ENCODE results near the gene DDIT4L.
"Not testable (repeated sequence)": the region's sequence is repeated elsewhere in the genome, so short reads cannot be mapped to it uniquely, and the experiment has no call there.

Gene DDIT4L

GRCh38 chr4:100189820-100190642 lies at the start of gene DDIT4L:
TSS of gene DDIT4L (minus strand) at chr4:100190468. CDS start at chr4:100189983, 485 bp downstream.
- DNase-seq = peak; percentile 24 to 27

DNA sequence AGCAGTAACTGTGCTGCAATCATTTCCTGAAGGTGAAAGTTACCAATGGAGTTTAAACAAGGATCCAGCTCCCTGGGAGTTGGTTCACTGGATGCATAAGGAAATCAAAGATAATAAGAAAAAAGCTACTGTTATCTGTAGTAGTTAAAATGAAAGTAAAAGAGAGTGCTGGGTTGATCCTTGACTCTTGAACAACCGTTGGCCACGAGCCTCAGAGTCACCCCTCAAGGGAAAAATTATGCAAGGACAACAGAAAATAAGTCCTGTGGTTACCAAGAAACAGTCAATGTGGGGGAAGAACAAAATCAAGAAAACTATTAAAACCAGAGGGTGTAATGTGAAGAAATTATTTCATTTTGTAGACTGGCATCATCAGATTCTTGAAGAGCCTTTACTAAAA lies 49.7 kb upstream of the DDIT4L start:
- no peak for DNase-seq

DNA sequence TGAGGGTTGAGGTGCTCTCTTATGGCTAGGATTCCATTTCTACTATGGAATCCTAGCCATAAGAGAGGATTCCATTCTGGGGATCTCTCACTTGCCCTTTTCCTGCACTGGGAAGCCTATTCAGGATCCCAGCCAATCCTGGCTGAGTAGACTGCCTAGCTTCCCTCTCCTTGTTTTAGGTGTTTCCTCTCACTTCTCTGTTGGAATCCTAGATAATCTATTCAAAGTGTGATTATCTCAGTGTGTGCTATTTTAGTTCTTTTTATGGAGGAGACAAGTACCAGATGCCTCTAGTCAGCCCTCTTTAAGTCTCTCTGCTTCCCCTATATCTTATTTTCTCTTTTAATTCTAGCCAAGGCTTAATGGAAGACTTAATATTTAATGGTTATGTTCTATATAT lies 34.5 kb upstream of the DDIT4L start:
- DNase-seq = no peak

- DNase-seq = no peak
These were observed 33.9 kb upstream of the DDIT4L start for GRCh38 chr4:100224160-100224559.

DNA sequence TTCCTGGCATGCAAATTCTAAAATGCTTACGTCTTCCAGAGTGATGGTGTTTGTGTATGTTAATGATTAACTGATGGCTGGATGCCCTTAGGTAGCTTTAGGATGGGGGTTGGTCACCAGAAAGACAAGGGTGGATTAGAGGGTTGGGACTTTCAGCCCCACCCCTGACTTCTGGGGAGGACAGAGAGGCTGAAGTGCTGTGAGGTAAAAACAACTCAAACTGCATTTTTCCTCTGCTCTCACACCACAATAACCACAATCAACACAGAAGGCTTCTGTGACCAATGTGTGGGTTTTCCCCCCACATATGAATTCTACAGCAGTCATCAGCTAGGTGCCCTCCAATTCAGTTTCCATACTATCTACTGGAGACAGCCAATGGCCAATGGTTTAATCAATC lies 18.7 kb upstream of the DDIT4L start:
- DNase-seq = no peak

GRCh38 chr4:100208459-100208858 lies 18.2 kb upstream of the DDIT4L start:
- no peak for DNase-seq

GRCh38 chr4:100206850-100207249 lies 16.6 kb upstream of the DDIT4L start:
- DNase-seq = no peak

DNA sequence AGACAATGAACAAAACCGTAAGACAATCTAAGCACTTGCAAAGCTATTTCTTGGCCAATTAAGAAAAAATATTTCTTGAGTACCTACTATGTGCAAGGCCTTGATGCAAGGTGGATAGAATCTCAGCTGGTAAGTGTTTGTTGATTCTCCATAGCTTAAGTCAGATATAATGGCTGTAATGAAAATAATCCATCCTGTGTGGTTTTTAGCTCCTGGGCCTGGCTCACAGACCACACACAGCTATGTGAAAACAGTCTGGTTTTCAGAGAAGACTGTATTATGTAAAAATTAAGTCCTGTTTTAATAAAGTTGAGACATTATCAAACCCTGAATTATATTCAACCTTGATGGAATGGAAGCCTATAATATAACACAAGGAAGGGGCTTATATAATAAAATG lies 7.8 kb upstream of the DDIT4L start:
- no peak for DNase-seq

- DNase-seq = not testable (repeated sequence)
These were observed 6.3 kb upstream of the DDIT4L start for GRCh38 chr4:100196388-100197071.

DNA sequence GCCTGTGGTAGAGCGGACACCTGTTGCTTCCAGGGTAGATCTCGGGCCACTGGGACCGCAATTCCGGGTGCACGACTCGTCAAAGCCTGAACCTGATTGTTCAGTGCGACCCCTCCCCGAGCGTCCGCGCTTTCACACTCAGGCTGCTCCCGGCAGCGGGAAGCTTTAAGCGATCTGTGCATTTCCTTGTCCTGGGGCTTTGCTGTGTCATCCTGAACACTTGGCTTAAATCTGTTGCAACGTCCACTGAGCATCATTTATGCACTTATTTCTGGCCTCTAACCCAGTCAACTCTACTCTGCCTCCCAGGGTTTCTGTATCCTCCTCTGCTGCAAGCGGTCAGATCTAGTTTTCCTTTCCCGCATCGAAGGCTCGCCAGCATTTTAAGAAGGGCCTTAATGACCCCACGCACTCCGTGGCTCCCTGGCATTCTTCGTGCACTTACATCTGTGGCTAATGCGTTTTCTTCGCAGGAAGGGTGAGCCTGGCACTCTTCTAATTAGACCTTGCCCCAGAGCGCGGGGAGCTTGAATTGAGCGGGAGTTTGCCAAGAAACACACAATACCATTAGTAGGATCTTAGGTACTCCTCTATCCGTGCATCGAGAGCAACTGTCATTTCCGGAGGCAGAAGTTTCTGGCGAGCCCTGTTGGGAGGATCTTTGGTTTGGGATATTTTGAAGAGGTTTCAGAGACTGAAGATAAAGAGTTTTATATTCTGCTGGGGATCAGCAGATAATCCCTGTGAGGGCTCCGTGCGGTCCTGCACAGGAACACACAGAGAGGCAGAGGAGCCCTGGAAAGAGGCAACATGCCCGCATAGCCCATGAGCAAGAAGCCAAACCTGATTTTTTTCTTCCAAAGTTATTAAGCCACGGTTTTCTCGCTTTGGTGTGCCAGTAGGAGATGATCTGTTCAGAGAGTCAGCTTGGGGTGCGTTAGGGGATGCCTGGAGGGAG lies 654 bp upstream of the DDIT4L start:
- DNase-seq = peak in 1 of 2 experiments; percentile 20

DNA sequence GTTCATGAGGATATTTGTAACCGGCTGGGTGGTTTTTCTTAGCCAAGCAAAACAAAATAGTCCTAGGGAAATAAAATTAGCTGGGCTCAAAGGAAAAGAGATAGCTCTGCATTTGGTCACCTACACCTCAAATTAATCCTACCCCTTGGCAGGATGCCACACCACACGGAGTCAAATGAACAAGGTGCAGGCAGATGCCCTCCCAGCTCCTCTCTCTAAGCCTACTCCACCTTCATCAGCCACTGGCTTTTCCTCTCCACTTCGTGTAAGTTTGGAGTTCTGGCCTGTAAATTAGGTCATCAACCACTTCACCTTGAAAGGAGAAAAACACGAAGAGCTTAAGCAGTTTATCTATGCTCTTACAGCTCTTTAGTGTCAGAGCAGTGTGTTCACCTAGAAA lies 1.4 kb downstream of the DDIT4L start:
- no peak for DNase-seq

- DNase-seq = no peak
These were observed 2.5 kb downstream of the DDIT4L start for GRCh38 chr4:100187781-100188180.

DNA sequence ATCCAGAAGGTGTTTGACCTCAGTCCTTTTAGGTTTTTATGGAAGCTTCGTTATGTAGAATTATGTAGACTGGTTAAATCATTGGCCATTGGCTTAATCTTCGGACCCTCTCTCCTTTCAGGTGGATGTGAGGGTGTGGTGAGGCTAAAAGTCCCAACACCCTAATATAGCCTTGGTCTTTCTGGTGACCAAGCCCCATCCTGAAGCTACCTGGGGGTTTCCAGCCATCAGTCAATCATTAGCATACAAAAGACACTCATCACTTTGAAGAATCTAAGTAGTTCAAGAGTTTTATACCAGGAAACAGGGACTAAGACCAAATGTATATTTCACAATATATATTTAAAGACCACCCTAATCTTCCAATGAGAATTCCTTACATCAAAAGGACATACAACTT lies 5.5 kb downstream of the DDIT4L start:
- no peak for DNase-seq

DNA sequence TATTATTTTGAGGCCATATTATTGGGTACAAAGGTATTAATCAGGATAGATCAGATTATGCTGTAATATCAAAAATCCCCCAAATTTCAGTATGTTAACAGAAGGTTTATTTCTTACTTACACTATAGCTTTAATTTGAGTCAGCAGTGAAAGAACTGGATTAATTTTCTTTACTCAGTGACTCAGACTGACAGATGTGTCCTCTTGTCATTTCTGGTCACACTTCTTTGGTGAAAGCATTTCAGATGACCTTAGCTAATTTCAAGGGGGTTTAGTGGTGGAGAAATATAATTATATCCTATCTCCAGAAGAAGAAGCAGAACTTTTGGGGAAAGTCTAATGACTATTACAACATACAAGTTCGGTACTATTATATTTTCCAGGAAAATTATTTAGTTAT lies 12.4 kb downstream of the DDIT4L start:
- DNase-seq = no peak

GRCh38 chr4:100177126-100177525 lies 13.1 kb downstream of the DDIT4L start:
- DNase-seq = no peak

DNA sequence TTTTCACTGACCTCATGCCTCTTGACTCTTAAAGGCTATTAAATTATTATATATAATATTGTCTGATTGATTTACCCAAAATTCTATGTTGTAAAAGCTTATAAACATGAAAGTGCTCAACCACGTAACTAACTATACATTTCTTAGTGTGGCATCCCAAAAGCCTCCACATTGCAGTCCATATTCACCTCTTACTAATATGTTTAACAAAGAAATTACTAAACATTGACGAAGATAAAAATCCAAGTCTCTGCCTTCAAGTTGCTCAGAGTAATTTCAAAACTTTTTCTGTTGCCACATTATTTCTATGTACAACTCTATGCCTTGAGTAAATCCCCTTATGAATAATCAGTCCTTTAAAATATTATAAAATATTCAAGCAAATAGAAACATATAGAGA lies 14.4 kb downstream of the DDIT4L start:
- DNase-seq = no peak

GRCh38 chr4:100174985-100175383 lies 15.3 kb downstream of the DDIT4L start:
- no peak for DNase-seq

GRCh38 chr4:100170986-100171385 lies 19.3 kb downstream of the DDIT4L start:
- no peak for DNase-seq

- no peak for DNase-seq
These were observed 20.5 kb downstream of the DDIT4L start for GRCh38 chr4:100169491-100170485.

- DNase-seq = no peak
These were observed 21.7 kb downstream of the DDIT4L start for GRCh38 chr4:100168521-100168920.

DNA sequence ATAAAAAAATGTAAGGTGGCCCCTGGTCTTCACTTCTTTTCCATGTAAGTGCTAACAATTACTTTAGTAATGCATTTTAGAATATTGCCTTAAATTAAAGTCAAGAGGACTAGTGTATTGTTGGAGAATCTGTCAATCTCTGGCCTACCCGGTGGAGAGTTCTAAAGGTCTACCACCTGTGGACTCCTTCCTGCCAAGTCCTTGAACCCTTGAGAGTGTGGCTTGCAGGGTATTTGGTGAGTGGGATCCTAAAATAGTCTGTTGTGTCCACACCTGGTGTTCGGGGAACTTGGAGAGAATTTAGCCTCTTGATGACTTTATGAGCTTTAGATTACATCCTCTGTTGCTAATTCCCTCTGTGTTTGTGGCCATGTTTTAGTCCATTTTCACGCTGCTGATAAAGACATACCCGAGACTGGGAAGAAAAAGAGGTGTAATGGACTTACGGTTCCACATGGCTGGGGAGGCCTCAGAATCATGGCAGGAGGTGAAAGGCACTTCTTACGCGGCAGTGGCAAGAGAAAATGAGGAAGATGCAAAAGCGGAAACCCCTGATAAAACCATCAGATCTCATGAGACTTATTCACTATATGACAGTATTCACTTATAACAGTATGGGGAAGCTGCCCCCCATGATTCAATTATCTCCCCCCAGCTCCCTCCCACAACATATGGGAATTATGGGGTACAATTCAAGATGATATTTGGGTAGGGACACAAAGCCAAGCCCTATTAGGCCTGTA lies 23.8 kb downstream of the DDIT4L start:
- no peak for DNase-seq

All from activated T-cell treated with anti-CD3 and anti-CD28 coated beads, Interleukin-2, amount 50 U/mL, for 48 hours (primary cell).